Mucosa of descending colon (tissue), 3 donors: ENCODE data around the gene TIAL1. TPM values are rescaled to one million over a fixed set of nuclear protein-coding genes. Genes with fewer than 3 reads are reported as not detected.

Source experiments
- ATAC-seq: fragments of 200-7000 bp; cut with Tn5 transposase; one replicate; pipeline ENCODE4 v1.9.1; 2020; ENCODE audit warnings: mild to moderate bottlenecking, moderate library complexity
- DNase-seq, 3 donors: peaks; one replicate each; pipeline ENCODE4 v3.0.0-alpha.2; 2020
- H3K36me3 ChIP-seq: fragments of 200-600 bp; one replicate; pipeline ENCODE4 v1.8.0; 2021; ENCODE audit warnings: low read depth, mild to moderate bottlenecking
- H3K4me1 ChIP-seq: fragments of 200-600 bp; one replicate; pipeline ENCODE4 v1.8.0; 2021; ENCODE audit warnings: low read depth, mild to moderate bottlenecking
- H3K4me3 ChIP-seq: fragments of 200-600 bp; one replicate; pipeline ENCODE4 v1.8.0; 2021; ENCODE audit warnings: mild to moderate bottlenecking
- H3K9me3 ChIP-seq: fragments of 200-600 bp; one replicate; pipeline ENCODE4 v1.8.0; 2021; ENCODE audit warnings: mild to moderate bottlenecking
- intact Hi-C, 2 donors: fragments of 100-400 bp; cut with DNase I in 1 of 2; cut with micrococcal nuclease in 1 of 2; formaldehyde crosslinking; loops; one replicate each; pipeline versions ENCODE4 v1.11.0 to v1.11.1; 2022; cut with DNase I, micrococcal nuclease
- total RNA-seq, 3 donors: library from RNA; stranded (reverse); fragmentation: NEBNext Ultra II Directional in 2 of 3; extraction: Animal tissue kit (Norgen Biotek cat#: 25700) in 2 of 3; gene quantifications; one replicate each; pipeline versions ENCODE4 v1.2.1 to v1.2.4, GENCODE V29; 2021 to 2023
- TF ChIP-seq, protein P1 (sequence below): fragments of 200-600 bp; IDR thresholded peaks from one replicate; pipeline ENCODE4 v1.8.0; 2022; ENCODE audit warnings: antibody characterized with exemption, mild to moderate bottlenecking
- donor health status: DM: no; HTN: no; CAD: no; lungs with moderate emphysema.
- donor health status: DM: no; HTN: no; CAD: no.
- donor health status: DM: no; HTN: yes; CAD: no.

The TIAL1 gene
- total RNA-seq, 3 donors from 2014 or later, result 85.6 to 122 (median 101) TPM

GRCh38 chr10:119608316-119609155, 11.8 kb upstream of the TIAL1 start:
- no peaks in the 10 kb centered on the region for H3K9me3 ChIP-seq
- H3K4me1 ChIP-seq, result no peaks in the 10 kb centered on the region
- ATAC-seq, result peak; percentile 86
- intact Hi-C loops, result no loop called here
- H3K36me3 ChIP-seq, result no peaks in the 10 kb centered on the region
- TF ChIP-seq, protein P1, sequence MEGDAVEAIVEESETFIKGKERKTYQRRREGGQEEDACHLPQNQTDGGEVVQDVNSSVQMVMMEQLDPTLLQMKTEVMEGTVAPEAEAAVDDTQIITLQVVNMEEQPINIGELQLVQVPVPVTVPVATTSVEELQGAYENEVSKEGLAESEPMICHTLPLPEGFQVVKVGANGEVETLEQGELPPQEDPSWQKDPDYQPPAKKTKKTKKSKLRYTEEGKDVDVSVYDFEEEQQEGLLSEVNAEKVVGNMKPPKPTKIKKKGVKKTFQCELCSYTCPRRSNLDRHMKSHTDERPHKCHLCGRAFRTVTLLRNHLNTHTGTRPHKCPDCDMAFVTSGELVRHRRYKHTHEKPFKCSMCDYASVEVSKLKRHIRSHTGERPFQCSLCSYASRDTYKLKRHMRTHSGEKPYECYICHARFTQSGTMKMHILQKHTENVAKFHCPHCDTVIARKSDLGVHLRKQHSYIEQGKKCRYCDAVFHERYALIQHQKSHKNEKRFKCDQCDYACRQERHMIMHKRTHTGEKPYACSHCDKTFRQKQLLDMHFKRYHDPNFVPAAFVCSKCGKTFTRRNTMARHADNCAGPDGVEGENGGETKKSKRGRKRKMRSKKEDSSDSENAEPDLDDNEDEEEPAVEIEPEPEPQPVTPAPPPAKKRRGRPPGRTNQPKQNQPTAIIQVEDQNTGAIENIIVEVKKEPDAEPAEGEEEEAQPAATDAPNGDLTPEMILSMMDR, result peak; percentile 24
- H3K4me3 ChIP-seq, result no peak overlapping the region
- DNase-seq, result peak in 2 of 3 donors; percentile 54 to 66

DNA sequence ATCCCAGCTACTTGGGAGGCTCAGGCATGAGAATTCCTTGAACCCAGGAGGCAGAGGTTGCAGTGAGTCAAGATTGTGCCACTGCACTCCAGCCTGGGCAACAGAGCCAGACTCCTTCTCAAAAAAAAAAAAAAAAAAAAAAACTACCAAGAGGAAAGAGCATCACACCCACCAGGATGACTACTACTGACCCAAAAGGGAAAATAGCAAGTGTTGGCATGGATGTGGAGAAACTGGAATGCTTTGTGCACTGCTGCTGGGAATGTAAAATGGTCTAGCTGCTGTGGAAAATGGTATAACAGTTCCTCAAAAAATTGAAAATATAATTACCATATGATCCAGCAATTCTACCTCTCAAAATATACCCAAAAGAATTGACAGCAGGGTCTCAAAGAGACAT, 7.7 kb upstream of the TIAL1 start:
- DNase-seq (no peak), ATAC-seq (no peak)
- no peaks in the 10 kb centered on the region for H3K4me1 ChIP-seq
- no peaks in the 10 kb centered on the region for H3K36me3 ChIP-seq
- intact Hi-C loops, result no loop called here
- no peak overlapping the region for H3K4me3 ChIP-seq
- TF ChIP-seq, protein P1, result no peak
- no peaks in the 10 kb centered on the region for H3K9me3 ChIP-seq

GRCh38 chr10:119602241-119603095, 5.7 kb upstream of the TIAL1 start:
- no peak overlapping the region for H3K4me3 ChIP-seq
- TF ChIP-seq, protein P1, result no peak
- H3K36me3 ChIP-seq, result no peaks in the 10 kb centered on the region
- intact Hi-C loops, result no loop called here
- peak; percentile 79 for ATAC-seq
- peaks cover 4% of the 10 kb centered on the region for H3K4me1 ChIP-seq
- H3K9me3 ChIP-seq, result no peaks in the 10 kb centered on the region
- DNase-seq, result peak in 1 of 3 donors; percentile 57

DNA sequence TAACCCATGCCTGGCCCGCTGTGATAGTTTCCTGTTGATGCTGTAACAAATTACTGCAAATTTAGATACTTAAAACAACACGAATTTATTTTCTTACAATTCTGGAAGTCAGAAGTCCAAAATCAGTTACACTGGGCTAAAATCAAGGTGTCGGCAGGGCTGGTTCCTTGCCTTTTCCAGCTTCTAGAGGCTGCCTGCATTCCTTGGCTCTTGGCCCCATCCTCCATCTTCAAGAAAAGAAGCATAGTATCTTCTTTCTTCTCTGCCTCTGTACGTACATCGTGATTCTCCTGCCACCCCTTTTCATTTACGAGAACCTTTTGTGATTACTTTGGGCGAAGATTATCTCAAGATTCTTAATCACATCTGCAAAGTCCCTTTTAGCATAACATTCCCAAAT, 1.6 kb upstream of the TIAL1 start:
- H3K4me3 ChIP-seq, result no peak overlapping the region
- H3K36me3 ChIP-seq, result no peaks in the 10 kb centered on the region
- peaks cover 26% of the 10 kb centered on the region for H3K4me1 ChIP-seq
- intact Hi-C loops, result no loop called here
- no peak for ATAC-seq
- no peak for DNase-seq
- TF ChIP-seq, protein P1, result no peak
- peaks cover 3% of the 10 kb centered on the region for H3K9me3 ChIP-seq

DNA sequence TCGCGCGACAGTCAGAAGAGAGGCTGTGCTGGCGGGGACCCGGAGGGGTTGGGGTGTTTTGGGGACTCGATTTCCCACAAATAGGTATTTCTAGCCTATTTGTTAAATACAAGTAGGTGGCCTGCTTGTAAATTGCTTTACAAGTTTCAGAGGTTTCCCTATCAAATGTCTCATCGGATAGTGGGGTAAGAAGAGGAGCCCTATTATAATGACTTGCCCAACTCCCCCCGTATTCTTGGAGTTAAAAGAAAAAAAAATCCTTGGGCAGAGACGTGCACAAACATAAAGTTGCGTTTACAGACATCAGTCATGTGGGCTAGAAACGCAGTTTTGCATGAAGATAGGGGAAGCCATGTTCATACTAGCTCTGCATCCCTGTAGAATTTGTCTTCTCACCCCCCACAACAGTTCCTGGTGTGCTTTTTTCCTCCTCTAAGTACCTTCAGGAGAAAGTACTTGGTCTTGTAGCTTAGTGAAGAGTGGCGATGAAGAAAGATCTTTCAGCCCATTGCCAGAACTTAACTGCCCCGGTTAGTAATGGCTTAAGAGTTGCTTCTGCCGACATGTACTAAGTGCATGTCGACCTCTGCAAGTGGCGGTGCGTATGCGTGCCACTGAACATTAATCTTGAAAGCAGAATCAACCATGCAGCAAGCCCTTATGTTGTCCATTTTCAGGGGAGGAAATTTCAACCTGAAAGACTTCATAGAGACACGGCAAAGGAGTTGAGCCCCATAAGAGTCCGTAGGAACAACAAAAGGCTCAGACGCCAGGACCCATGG, 832 bp upstream of the TIAL1 start:
- H3K36me3 ChIP-seq, result no peaks in the 10 kb centered on the region
- intact Hi-C loops, result no loop called here
- H3K4me3 ChIP-seq, result no peak overlapping the region
- no peak for ATAC-seq
- H3K9me3 ChIP-seq, result peaks cover 3% of the 10 kb centered on the region
- DNase-seq, result no peak
- H3K4me1 ChIP-seq, result peaks cover 34% of the 10 kb centered on the region
- TF ChIP-seq, protein P1, result no peak
